BLaER1 treated with 17β-estradiol and CSF1 and Interleukin-3, amounts not matched to agents 10 nM and 100 nM (cell line): ENCODE measurements around the gene NTN4.

ENCODE experiments used
- H3K27ac ChIP-seq, 11 experiments: shearing (Covaris generic); formaldehyde crosslinking; 2 replicates each; pipeline ENCODE4 v1.8.1; 2022
- H3K27me3 ChIP-seq, 11 experiments: shearing (Covaris generic); formaldehyde crosslinking; 2 replicates each; pipeline ENCODE4 v1.8.1; 2022
- H3K36me3 ChIP-seq, 11 experiments: shearing (Covaris generic); formaldehyde crosslinking; 2 replicates each; pipeline ENCODE4 v1.8.1; 2022
- H3K4me1 ChIP-seq, 10 experiments: shearing (Covaris generic); formaldehyde crosslinking; 2 replicates each; pipeline ENCODE4 v1.8.1; 2022
- H3K4me2 ChIP-seq, 11 experiments: shearing (Covaris generic); formaldehyde crosslinking; 2 replicates each; pipeline ENCODE4 v1.8.1; 2022
- H3K4me3 ChIP-seq, 10 experiments: shearing (Covaris generic); formaldehyde crosslinking; 2 replicates each; pipeline ENCODE4 v1.8.1; 2022
- H3K9ac ChIP-seq, 11 experiments: shearing (Covaris generic); formaldehyde crosslinking; 2 replicates each; pipeline ENCODE4 v1.8.1; 2022
- H3K9me3 ChIP-seq, 11 experiments: shearing (Covaris generic); formaldehyde crosslinking; replicated peaks in 1 of 11; 2 replicates each; pipeline ENCODE4 v1.8.1; 2022
- H4K20me1 ChIP-seq, 11 experiments: shearing (Covaris generic); formaldehyde crosslinking; 2 replicates each; pipeline ENCODE4 v1.8.1; 2022
- Cebpa-rat ChIP-seq, 11 experiments: shearing (Covaris generic); IDR thresholded peaks; 2 replicates each; pipeline ENCODE4 v1.8.1; 2022

NTN4 gene

GRCh38 chr12:95723693-95724384 lies 66.7 kb downstream of the NTN4 start:
- H4K20me1 ChIP-seq, result no peaks in the 10 kb centered on the region
- TF ChIP-seq Cebpa-rat (IDR thresholded peaks at IDR 0.05), result no peak
- no peak overlapping the region for H3K4me3 ChIP-seq
- no peaks in the 10 kb centered on the region for H3K36me3 ChIP-seq
- no peak overlapping the region for H3K4me2 ChIP-seq
- peaks cover 10 to 20% (median 17%) of the 10 kb centered on the region in 11 experiments; a peak in 20 of 22 replicates for H3K9me3 ChIP-seq
- no peak overlapping the region for H3K9ac ChIP-seq
- no peaks in the 10 kb centered on the region for H3K4me1 ChIP-seq
- H3K27me3 ChIP-seq, result no peaks in the 10 kb centered on the region
- no peak overlapping the region for H3K27ac ChIP-seq

DNA sequence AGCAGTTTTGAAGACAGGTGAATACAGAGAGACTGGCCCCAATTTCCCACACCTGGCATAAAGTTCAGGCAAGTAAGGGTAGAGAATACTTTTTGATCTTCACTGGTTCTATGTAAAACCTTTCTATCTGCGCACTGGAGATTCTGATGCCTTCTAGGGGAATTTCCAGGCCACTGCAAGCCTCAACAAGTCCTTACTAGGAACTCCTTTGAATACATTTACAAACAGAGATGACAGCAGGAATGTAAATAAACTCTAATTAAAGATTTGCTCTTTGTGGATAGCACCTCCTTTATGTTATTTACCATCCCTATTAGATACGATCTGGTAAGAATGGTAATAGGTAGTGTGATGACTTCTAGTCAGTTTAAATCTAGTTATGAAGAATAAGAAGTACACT lies 69.2 kb downstream of the NTN4 start:
- H3K4me2 ChIP-seq, result no peak overlapping the region
- H3K27me3 ChIP-seq, result no peaks in the 10 kb centered on the region
- no peak overlapping the region for H3K27ac ChIP-seq
- peaks cover 2 to 5% (median 3%) of the 10 kb centered on the region in 11 experiments; a peak in 18 of 22 replicates for H3K9me3 ChIP-seq
- no peak overlapping the region for H3K9ac ChIP-seq
- H3K36me3 ChIP-seq, result no peaks in the 10 kb centered on the region
- no peaks in the 10 kb centered on the region; a peak in 1 of 20 replicates for H3K4me1 ChIP-seq
- no peaks in the 10 kb centered on the region for H4K20me1 ChIP-seq
- H3K4me3 ChIP-seq, result no peak overlapping the region
- TF ChIP-seq Cebpa-rat (IDR thresholded peaks at IDR 0.05), result no peak

DNA sequence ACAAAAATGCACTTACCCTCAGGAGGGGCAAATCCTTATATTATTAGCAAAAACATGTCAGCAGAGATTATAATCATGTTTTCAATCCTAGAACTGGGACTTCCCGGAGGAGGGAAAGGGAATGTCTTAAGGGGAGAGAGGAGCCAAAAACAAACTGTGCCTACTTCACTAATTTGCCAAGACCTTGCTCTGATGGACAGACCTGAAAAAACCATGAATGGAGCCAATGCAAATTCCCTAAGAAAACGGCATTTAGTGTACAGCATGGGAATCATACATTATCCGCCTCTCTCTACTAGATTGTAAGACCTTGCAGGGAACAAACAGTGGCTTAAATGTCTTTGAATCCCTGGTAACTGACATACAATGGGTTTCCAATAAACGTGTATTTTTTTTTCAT lies 70.4 kb downstream of the NTN4 start:
- TF ChIP-seq Cebpa-rat (IDR thresholded peaks at IDR 0.05), result no peak
- no peaks in the 10 kb centered on the region for H3K36me3 ChIP-seq

DNA sequence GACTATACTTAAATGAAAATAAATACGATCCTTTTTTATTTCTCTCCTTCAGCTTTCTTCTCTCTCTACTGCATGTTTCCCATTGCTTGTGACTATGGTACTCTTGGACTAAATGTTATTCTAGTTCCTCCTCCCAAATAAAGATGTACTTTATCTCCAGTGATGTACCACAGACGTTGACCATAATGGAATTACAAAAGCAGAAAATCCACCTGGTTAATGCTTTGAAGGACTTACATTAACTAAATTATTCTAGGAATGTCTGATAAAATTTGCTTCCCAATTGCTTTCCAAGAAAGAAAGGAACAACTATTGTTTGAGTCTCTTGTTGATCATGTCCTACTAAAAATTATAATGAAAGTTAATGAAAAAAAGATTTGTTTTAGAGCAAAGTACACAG lies 71.8 kb downstream of the NTN4 start:
- H3K36me3 ChIP-seq, result no peaks in the 10 kb centered on the region
- no peak overlapping the region for H3K27ac ChIP-seq
- no peaks in the 10 kb centered on the region for H3K27me3 ChIP-seq
- H3K4me1 ChIP-seq, result no peaks in the 10 kb centered on the region; a peak in 1 of 20 replicates
- H3K4me3 ChIP-seq, result no peak overlapping the region
- H3K4me2 ChIP-seq, result no peak overlapping the region
- no peak for TF ChIP-seq Cebpa-rat (IDR thresholded peaks at IDR 0.05)
- no peak overlapping the region for H3K9ac ChIP-seq
- H4K20me1 ChIP-seq, result no peaks in the 10 kb centered on the region
- no peaks in the 10 kb centered on the region for H3K9me3 ChIP-seq

More for the DNA sequence above, 70.4 kb downstream of the NTN4 start:
- H4K20me1 ChIP-seq, result no peaks in the 10 kb centered on the region
- no peaks in the 10 kb centered on the region for H3K27me3 ChIP-seq
- no peak overlapping the region for H3K27ac ChIP-seq
- no peak overlapping the region for H3K9ac ChIP-seq
- H3K4me3 ChIP-seq, result no peak overlapping the region
- H3K9me3 ChIP-seq, result no peaks in the 10 kb centered on the region
- no peaks in the 10 kb centered on the region; a peak in 1 of 20 replicates for H3K4me1 ChIP-seq
- H3K4me2 ChIP-seq, result no peak overlapping the region

- no peak for TF ChIP-seq Cebpa-rat (IDR thresholded peaks at IDR 0.05)
- Histone ChIP-seq H3K4me1 (no peaks in the 10 kb centered on the region; a peak in 1 of 20 replicates), H3K27ac (no peak overlapping the region)
These were observed 72.5 kb downstream of the NTN4 start for GRCh38 chr12:95718006-95718431.

DNA sequence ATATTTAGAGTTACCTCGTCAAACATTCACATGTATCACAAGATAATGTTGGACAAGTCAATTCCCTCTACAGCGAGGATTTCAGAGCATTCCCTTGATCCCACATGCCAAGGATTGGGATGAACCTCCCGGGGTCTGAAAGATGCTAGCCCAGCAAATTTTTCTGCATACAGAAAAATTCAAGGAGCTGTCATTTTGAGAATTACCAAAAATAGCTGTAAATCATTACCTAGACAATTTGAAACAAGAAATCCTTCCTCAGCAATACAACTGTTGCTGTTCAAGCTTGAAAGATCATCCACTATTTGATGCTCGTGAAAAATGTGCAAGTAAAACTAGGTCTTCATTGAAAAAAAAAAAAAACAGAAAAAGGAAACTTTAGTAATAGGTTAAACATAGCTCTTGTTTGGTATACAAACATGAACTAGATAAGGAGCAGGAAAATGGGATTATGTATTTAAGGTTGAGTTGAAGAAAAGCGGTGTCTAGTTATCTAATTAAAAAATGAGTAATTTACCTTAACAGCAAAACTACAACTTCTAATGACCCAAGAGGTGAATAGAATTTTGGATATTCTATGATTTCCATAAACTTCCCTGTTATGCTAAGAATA lies 73.1 kb downstream of the NTN4 start:
- H3K9me3 ChIP-seq, result no peaks in the 10 kb centered on the region
- H3K4me2 ChIP-seq, result no peak overlapping the region
- TF ChIP-seq Cebpa-rat (IDR thresholded peaks at IDR 0.05), result no peak
- no peak overlapping the region for H3K9ac ChIP-seq
- H3K27ac ChIP-seq, result no peak overlapping the region
- no peaks in the 10 kb centered on the region for H3K36me3 ChIP-seq
- no peaks in the 10 kb centered on the region for H3K27me3 ChIP-seq
- H3K4me1 ChIP-seq, result no peaks in the 10 kb centered on the region; a peak in 1 of 20 replicates
- H3K4me3 ChIP-seq, result no peak overlapping the region
- H4K20me1 ChIP-seq, result no peaks in the 10 kb centered on the region

More at GRCh38 chr12:95718006-95718431, 72.5 kb downstream of the NTN4 start:
- Histone ChIP-seq H4K20me1 (no peaks in the 10 kb centered on the region), H3K27me3 (no peaks in the 10 kb centered on the region), H3K4me2 (no peak overlapping the region), H3K36me3 (no peaks in the 10 kb centered on the region), H3K9ac (no peak overlapping the region), H3K4me3 (no peak overlapping the region), H3K9me3 (no peaks in the 10 kb centered on the region)

DNA sequence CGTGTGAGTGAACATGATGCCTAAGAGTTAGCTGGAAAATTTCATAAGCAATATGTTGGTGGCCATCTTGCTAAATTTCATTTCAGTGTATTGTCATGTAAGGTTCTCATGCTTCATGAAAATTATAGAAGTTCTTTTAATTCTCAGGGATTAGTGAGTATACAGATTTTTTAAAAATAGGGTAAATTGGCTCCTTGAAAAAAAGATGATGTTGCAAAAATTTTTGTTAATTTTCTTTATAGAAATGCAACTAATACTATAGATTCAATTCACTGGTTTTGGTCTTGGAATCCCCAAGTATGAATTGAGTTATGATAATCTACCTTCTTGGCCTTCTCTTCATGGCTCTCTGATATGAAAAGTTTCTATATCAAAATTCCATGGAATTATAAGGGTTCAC lies 75.4 kb downstream of the NTN4 start:
- no peak overlapping the region for H3K4me2 ChIP-seq
- no peaks in the 10 kb centered on the region for H3K27me3 ChIP-seq
- no peak for TF ChIP-seq Cebpa-rat (IDR thresholded peaks at IDR 0.05)
- H3K4me1 ChIP-seq, result no peaks in the 10 kb centered on the region; a peak in 1 of 20 replicates
- H3K4me3 ChIP-seq, result no peak overlapping the region
- H4K20me1 ChIP-seq, result no peaks in the 10 kb centered on the region
- no peak overlapping the region for H3K27ac ChIP-seq
- no peaks in the 10 kb centered on the region for H3K36me3 ChIP-seq
- no peaks in the 10 kb centered on the region for H3K9me3 ChIP-seq
- H3K9ac ChIP-seq, result no peak overlapping the region

DNA sequence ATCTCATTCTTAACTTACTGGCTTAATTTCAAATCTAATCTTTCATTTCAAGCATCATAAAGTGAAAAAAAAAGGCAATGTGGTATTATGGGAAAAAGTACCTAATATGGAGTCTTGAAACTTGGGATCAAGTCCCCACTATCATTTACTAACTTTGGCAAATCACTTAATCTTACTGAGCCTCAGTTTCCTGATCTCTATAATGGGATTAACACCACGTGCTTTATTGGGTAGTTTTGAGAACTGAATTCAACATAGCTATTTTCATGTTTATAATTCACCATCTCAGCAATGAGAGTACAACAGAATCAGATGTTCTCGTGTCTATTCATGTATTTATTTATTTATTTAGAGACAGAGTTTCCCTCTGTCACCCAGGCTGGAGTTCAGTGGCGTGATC lies 78.3 kb downstream of the NTN4 start:
- no peak overlapping the region for H3K4me2 ChIP-seq
- no peaks in the 10 kb centered on the region for H4K20me1 ChIP-seq
- H3K4me3 ChIP-seq, result no peak overlapping the region
- H3K4me1 ChIP-seq, result no peaks in the 10 kb centered on the region
- TF ChIP-seq Cebpa-rat (IDR thresholded peaks at IDR 0.05), result no peak
- H3K9ac ChIP-seq, result no peak overlapping the region
- no peaks in the 10 kb centered on the region for H3K9me3 ChIP-seq
- no peaks in the 10 kb centered on the region for H3K36me3 ChIP-seq
- H3K27me3 ChIP-seq, result no peaks in the 10 kb centered on the region
- no peak overlapping the region for H3K27ac ChIP-seq

GRCh38 chr12:95710386-95710785 lies 80.2 kb downstream of the NTN4 start:
- Histone ChIP-seq H4K20me1 (no peaks in the 10 kb centered on the region), H3K9me3 (no peaks in the 10 kb centered on the region), H3K27me3 (no peaks in the 10 kb centered on the region), H3K4me1 (no peaks in the 10 kb centered on the region), H3K27ac (no peak overlapping the region), H3K9ac (no peak overlapping the region), H3K4me2 (no peak overlapping the region), H3K4me3 (no peak overlapping the region), H3K36me3 (no peaks in the 10 kb centered on the region)
- no peak for TF ChIP-seq Cebpa-rat (IDR thresholded peaks at IDR 0.05)

DNA sequence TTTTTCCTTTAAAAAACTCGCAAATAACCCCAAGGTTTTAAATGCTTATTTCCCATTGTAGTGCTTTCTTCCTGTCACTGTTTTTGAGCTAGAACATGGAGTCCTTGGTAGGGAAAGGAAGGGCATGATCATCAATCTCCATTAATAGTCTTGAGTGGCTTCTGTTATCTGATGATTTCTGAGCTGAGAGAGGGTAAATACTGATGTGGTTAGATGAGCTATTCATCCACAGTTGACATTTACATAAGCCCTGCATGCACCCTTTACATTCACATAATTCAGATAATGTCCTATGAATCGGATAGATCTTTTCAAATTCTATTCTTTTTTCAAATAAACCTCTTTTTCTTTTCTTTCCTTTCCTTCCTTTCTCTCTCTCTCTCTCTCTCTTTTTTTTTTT lies 81.4 kb downstream of the NTN4 start:
- Histone ChIP-seq H3K36me3 (no peaks in the 10 kb centered on the region), H3K4me2 (no peak overlapping the region), H3K27me3 (no peaks in the 10 kb centered on the region), H3K9me3 (no peaks in the 10 kb centered on the region), H3K4me1 (no peaks in the 10 kb centered on the region), H4K20me1 (no peaks in the 10 kb centered on the region), H3K9ac (no peak overlapping the region), H3K27ac (no peak overlapping the region), H3K4me3 (no peak overlapping the region)
- TF ChIP-seq Cebpa-rat (IDR thresholded peaks at IDR 0.05), result no peak
